Aorta (tissue), 5 donors: ENCODE measurements around the gene NCAN. TPM values are rescaled to one million over a fixed set of nuclear protein-coding genes. Genes with fewer than 3 reads are reported as not detected.
"Not testable (repeated sequence)": the region's sequence is repeated elsewhere in the genome, so short reads cannot be mapped to it uniquely, and the experiment has no call there.

Experiments
- ATAC-seq: fragments of 200-7000 bp; cut with Tn5 transposase; one replicate; pipeline ENCODE4 v1.9.1; 2022; ENCODE audit warnings: moderate library complexity; ENCODE audit not compliant: low FRiP score
- DNase-seq, 2 donors: peaks; one replicate each; pipeline ENCODE4 v3.0.0-alpha.2; 2020
- H3K27ac ChIP-seq, 2 donors: one replicate each; pipeline ENCODE4 v1.5.1; 2013; ENCODE audit warnings: low read length in 2 of 2, mild to moderate bottlenecking in 2 of 2, moderate library complexity in 2 of 2, control low read depth in 1 of 2, inconsistent platforms in 1 of 2, low read depth in 1 of 2
- H3K27me3 ChIP-seq, 2 donors: one replicate each; pipeline ENCODE4 v1.6.1; 2013; ENCODE audit warnings: control low read depth in 1 of 2, low read length in 1 of 2, mild to moderate bottlenecking in 1 of 2, moderate library complexity in 1 of 2; ENCODE audit not compliant: insufficient read depth in 2 of 2, control insufficient read depth in 1 of 2
- H3K36me3 ChIP-seq, 2 donors: one replicate each; pipeline ENCODE4 v1.6.1; 2013; ENCODE audit warnings: control low read depth in 1 of 2, low read length in 1 of 2, mild to moderate bottlenecking in 1 of 2; ENCODE audit not compliant: insufficient read depth in 2 of 2, control insufficient read depth in 1 of 2
- H3K4me1 ChIP-seq, 2 donors: one replicate each; pipeline ENCODE4 v1.6.1; 2013; ENCODE audit warnings: low read length in 2 of 2, control low read depth in 1 of 2, mild to moderate bottlenecking in 1 of 2, moderate library complexity in 1 of 2; ENCODE audit not compliant: insufficient read depth in 2 of 2, control insufficient read depth in 1 of 2
- H3K4me3 ChIP-seq, 2 donors: one replicate each; pipeline ENCODE4 v1.5.1; 2013; ENCODE audit warnings: low read length in 2 of 2, control low read depth in 1 of 2, mild to moderate bottlenecking in 1 of 2
- H3K9me3 ChIP-seq: one replicate; pipeline ENCODE4 v1.6.1; 2013; ENCODE audit warnings: mild to moderate bottlenecking, low read length; ENCODE audit not compliant: control insufficient read depth
- WGBS, 2 donors: extraction: QIAGEN DNeasy Blood & Tissue Kit; methylation state at CpG; one replicate each; pipeline ENCODE4 v1.1.7; 2013; 5-methylcytosine and 5-hydroxymethylcytosine counted together
- intact Hi-C, 2 donors: fragments of 100-400 bp; cut with DNase I; formaldehyde crosslinking; loops; one replicate each; pipeline versions ENCODE4 v1.14.2 to v1.15.0; 2022
- polyA plus RNA-seq, 2 donors: library from polyadenylated mRNA; stranded (reverse); fragments of 200-250 nt; gene quantifications; one replicate each; pipeline ENCODE4 v1.2.3, GENCODE V29; 2013
- total RNA-seq, 2 donors: library from RNA; stranded (reverse); fragmentation: NEBNext Ultra II Directional; extraction: Animal tissue kit (Norgen Biotek cat#: 25700); gene quantifications; one replicate each; pipeline ENCODE4 v1.2.1, GENCODE V29; 2021
- donor health status: healthy with polysubstance abuse.
- donor health status: Bipolar disorder and iron deficiency.
- donor health status: DM: no; HTN: no; CAD: no.
- donor health status: DM: no; HTN: no; CAD: no.
- donor health status: DM: yes; HTN: yes; CAD: no.

NCAN gene
- total and polyA plus RNA-seq, 4 donors = not detected

GRCh38 chr19:19240476-19240875, 28.7 kb downstream of the NCAN start:
- intact Hi-C loops = no loop called here
- DNase-seq (no peak), ATAC-seq (no peak)
- Histone ChIP-seq H3K27ac (no peak overlapping the region), H3K36me3 (no peaks in the 10 kb centered on the region), H3K27me3 (no peaks in the 10 kb centered on the region), H3K4me3 (no peak overlapping the region), H3K9me3 (no peaks in the 10 kb centered on the region), H3K4me1 (no peaks in the 10 kb centered on the region)
- 80 to 82% methylated on average over 9 of the region's 9 CpGs for WGBS, 2 donors

- DNase-seq (no peak), ATAC-seq (no peak)
- Histone ChIP-seq H3K27ac (no peak overlapping the region), H3K9me3 (no peaks in the 10 kb centered on the region), H3K27me3 (no peaks in the 10 kb centered on the region), H3K4me3 (no peak overlapping the region), H3K4me1 (no peaks in the 10 kb centered on the region), H3K36me3 (no peaks in the 10 kb centered on the region)
- WGBS, 2 donors = 30 to 32% methylated on average over 5 of the region's 5 CpGs
- intact Hi-C loops = no loop called here
Measured at GRCh38 chr19:19250196-19250801, 38.5 kb downstream of the NCAN start.

DNA sequence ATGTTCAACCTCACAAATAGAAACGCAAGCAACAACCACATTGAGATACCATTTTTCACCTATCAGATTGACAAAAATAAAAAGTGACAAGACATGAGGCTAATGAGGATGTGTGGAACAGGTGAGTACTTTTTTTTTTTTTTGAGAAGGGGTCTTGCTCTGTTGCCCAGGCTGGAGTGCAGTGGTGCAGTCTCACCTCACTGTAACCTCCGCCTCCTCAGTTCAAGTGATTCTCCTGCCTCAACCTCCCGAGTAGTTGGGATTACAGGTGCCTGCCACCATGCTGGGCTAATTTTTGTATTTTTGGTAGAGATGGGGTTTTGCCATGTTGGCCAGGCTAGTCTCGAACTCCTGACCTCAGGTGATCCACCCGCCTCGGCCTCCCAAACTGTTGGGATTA, 41.7 kb downstream of the NCAN start:
- WGBS, 2 donors = 82 to 93% methylated on average over 6 of the region's 6 CpGs
- H3K36me3 ChIP-seq, H3K27me3 ChIP-seq, intact Hi-C loops, H3K27ac ChIP-seq, H3K9me3 ChIP-seq, H3K4me3 ChIP-seq, DNase-seq, ATAC-seq, H3K4me1 ChIP-seq: not testable (repeated sequence)

GRCh38 chr19:19256072-19256969, 44.6 kb downstream of the NCAN start:
- WGBS, 2 donors = 52 to 58% methylated on average over 17 of the region's 17 CpGs
- intact Hi-C loops = no loop called here
- no peaks in the 10 kb centered on the region for H3K36me3 ChIP-seq
- no peak overlapping the region for H3K4me3 ChIP-seq
- no peak overlapping the region for H3K27ac ChIP-seq
- ATAC-seq (no peak), DNase-seq (no peak)
- H3K9me3 ChIP-seq = peaks cover 3% of the 10 kb centered on the region
- H3K4me1 ChIP-seq = no peaks in the 10 kb centered on the region
- H3K27me3 ChIP-seq = no peaks in the 10 kb centered on the region

- Histone ChIP-seq H3K4me1 (no peaks in the 10 kb centered on the region), H3K36me3 (no peaks in the 10 kb centered on the region), H3K27me3 (no peaks in the 10 kb centered on the region), H3K4me3 (no peak overlapping the region), H3K27ac (no peak overlapping the region), H3K9me3 (peaks cover 3% of the 10 kb centered on the region)
- intact Hi-C loops = no loop called here
- whole genome bisulfite sequencing, 2 donors = 69 to 72% methylated on average over 14 of the region's 14 CpGs
- DNase-seq (no peak), ATAC-seq (no peak)
Measured at GRCh38 chr19:19257137-19257536, 45.4 kb downstream of the NCAN start.

DNA sequence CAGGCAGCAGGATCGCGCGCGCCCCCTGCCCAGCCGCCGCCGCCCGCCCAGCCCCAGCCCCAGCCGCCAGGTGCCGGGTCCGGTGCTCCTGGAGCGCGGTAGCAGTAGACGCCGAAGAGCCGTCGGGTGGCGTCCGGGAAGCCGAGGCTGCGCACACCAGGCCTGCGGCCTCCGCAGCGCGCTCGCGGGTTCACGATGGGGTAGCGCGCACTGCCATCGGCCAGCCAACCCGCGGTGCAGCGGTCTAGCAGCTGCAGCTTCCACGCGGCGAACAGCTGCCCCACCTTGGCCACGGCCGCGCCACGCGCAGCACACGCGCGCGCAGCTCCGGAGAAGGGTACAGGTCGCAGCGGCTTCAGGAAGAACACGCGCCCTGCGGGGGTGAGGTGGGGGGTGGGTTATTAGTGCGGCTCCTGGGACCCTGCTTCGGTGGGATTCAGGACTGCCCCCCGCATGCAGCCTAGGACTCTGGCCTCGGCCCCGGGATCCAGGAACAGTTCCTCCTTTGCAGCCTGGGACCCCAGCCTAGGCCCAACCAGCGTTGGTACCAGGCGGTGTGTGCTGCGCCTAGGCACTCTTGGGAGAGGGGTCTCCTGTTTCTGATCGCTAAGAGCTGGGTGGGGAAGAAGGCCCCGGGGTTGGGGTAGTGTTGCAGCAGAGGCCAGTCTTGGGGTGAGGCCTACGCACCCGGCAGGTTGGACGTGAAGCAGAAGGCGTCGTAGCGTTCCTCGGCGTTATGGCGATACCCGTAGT, 46.3 kb downstream of the NCAN start:
- intact Hi-C loops = no loop called here
- 71 to 80% methylated on average over 70 to 72 of the region's 72 CpGs for WGBS, 2 donors
- DNase-seq (no peak), ATAC-seq (no peak)
- H3K4me3 ChIP-seq = no peak overlapping the region
- H3K27me3 ChIP-seq = no peaks in the 10 kb centered on the region
- H3K27ac ChIP-seq = no peak overlapping the region
- H3K36me3 ChIP-seq = no peaks in the 10 kb centered on the region
- no peaks in the 10 kb centered on the region for H3K4me1 ChIP-seq
- peaks cover 3% of the 10 kb centered on the region for H3K9me3 ChIP-seq

- DNase-seq (no peak), ATAC-seq (no peak)
- H3K4me3 ChIP-seq = no peak overlapping the region
- intact Hi-C loops = no loop called here
- no peaks in the 10 kb centered on the region for H3K27me3 ChIP-seq
- no peak overlapping the region for H3K27ac ChIP-seq
- H3K4me1 ChIP-seq = no peaks in the 10 kb centered on the region
- 90 to 96% methylated on average over 41 of the region's 41 CpGs for WGBS, 2 donors
- no peaks in the 10 kb centered on the region for H3K36me3 ChIP-seq
- peaks cover 3% of the 10 kb centered on the region for H3K9me3 ChIP-seq
Measured at GRCh38 chr19:19258589-19259338, 47.0 kb downstream of the NCAN start.

DNA sequence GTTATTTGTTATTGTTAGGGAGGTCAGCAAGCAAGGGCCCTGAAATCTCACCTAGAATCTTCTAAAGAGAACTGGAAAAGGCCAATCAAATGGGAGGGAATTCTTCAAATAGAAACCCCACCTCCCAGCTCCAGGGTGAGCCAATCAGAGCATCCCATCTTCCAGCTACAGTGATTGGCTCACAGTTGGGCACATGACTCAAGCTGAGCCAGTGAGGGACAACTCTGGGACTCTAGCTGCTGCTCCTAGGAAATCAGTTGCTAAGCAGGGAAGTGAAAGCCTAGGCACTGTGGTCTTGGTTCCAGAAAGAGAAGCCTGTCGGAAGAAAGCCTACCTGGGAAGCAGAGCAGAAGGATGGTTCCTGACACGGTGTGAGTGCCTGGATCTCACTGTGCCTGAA, 48.0 kb downstream of the NCAN start:
- Histone ChIP-seq H3K27me3 (no peaks in the 10 kb centered on the region), H3K4me3 (no peak overlapping the region), H3K36me3 (no peaks in the 10 kb centered on the region), H3K27ac (no peak overlapping the region), H3K9me3 (peaks cover 3% of the 10 kb centered on the region), H3K4me1 (no peaks in the 10 kb centered on the region)
- no peak for ATAC-seq
- intact Hi-C loops = no loop called here
- 76 to 92% methylated on average over 2 of the region's 2 CpGs for WGBS, 2 donors
- DNase-seq = no peak
